H9 (cell line): ENCODE results near the gene PCDHB9. TPM values are rescaled to one million over a fixed set of nuclear protein-coding genes. Genes with fewer than 3 reads are reported as not detected.
"Not testable (repeated sequence)": the region's sequence is repeated elsewhere in the genome, so short reads cannot be mapped to it uniquely, and the experiment has no call there.

Source experiments
- DNase-seq: peaks from one replicate; pipeline ENCODE4 v3.0.0-alpha.2; 2017
- H2AFZ ChIP-seq: one replicate; pipeline ENCODE4 v1.6.1; 2013; ENCODE audit warnings: mild to moderate bottlenecking, low read length, control low read depth, moderate library complexity
- H2AK5ac ChIP-seq: 2 replicates; pipeline ENCODE4 v1.6.1; 2013; ENCODE audit warnings: low read length, control low read depth, mixed read lengths; ENCODE audit not compliant: insufficient read length
- H2BK120ac ChIP-seq: one replicate; pipeline ENCODE4 v1.6.1; 2013; ENCODE audit warnings: low read depth, mild to moderate bottlenecking, low read length, control low read depth, inconsistent platforms; ENCODE audit not compliant: poor library complexity, severe bottlenecking
- H2BK12ac ChIP-seq: 2 replicates; pipeline ENCODE4 v1.6.1; 2013; ENCODE audit warnings: low read length, control low read depth, mixed read lengths, low read depth; ENCODE audit not compliant: insufficient read length
- H2BK15ac ChIP-seq: 2 replicates; pipeline ENCODE4 v1.6.1; 2013; ENCODE audit warnings: low read depth, low read length, control low read depth
- H2BK20ac ChIP-seq: one replicate; pipeline ENCODE4 v1.6.1; 2013; ENCODE audit warnings: low read depth, mild to moderate bottlenecking, low read length, control low read depth, inconsistent platforms; ENCODE audit not compliant: poor library complexity, severe bottlenecking
- H2BK5ac ChIP-seq: 2 replicates; pipeline ENCODE4 v1.6.1; 2013; ENCODE audit warnings: low read length, control low read depth, mixed read lengths; ENCODE audit not compliant: insufficient read length
- H3K14ac ChIP-seq: 2 replicates; pipeline ENCODE4 v1.6.1; 2013; ENCODE audit warnings: low read length, control low read depth; ENCODE audit not compliant: insufficient read depth
- H3K18ac ChIP-seq: 2 replicates; pipeline ENCODE4 v1.6.1; 2013; ENCODE audit warnings: low read depth, mild to moderate bottlenecking, mixed read lengths, low read length, control low read depth; ENCODE audit not compliant: insufficient read length
- H3K23ac ChIP-seq: 2 replicates; pipeline ENCODE4 v1.6.1; 2013; ENCODE audit warnings: low read length, control low read depth, mixed read lengths, low read depth; ENCODE audit not compliant: insufficient read length
- H3K23me2 ChIP-seq: 2 replicates; pipeline ENCODE4 v1.6.1; 2013; ENCODE audit warnings: low read depth, mild to moderate bottlenecking, mixed read lengths, low read length, control low read depth; ENCODE audit not compliant: insufficient read length, poor library complexity, severe bottlenecking
- H3K27ac ChIP-seq: 2 replicates; pipeline ENCODE4 v1.5.1; 2013; ENCODE audit warnings: low read length, control low read depth, mixed read lengths, low read depth; ENCODE audit not compliant: insufficient read length
- H3K27me3 ChIP-seq: 2 replicates; pipeline ENCODE4 v1.6.1; 2013; ENCODE audit warnings: low read length, control low read depth, inconsistent platforms; ENCODE audit not compliant: insufficient read depth
- H3K4ac ChIP-seq: 2 replicates; pipeline ENCODE4 v1.6.1; 2013; ENCODE audit warnings: low read depth, mild to moderate bottlenecking, control low read depth, inconsistent platforms, low read length, moderate library complexity
- H3K4me1 ChIP-seq: 2 replicates; pipeline ENCODE4 v1.6.1; 2013; ENCODE audit warnings: low read length, control low read depth, inconsistent platforms; ENCODE audit not compliant: insufficient read depth
- H3K4me2 ChIP-seq: 2 replicates; pipeline ENCODE4 v1.6.1; 2013; ENCODE audit warnings: low read length, control low read depth, mixed read lengths; ENCODE audit not compliant: insufficient read length, insufficient read depth
- H3K56ac ChIP-seq: 2 replicates; pipeline ENCODE4 v1.6.1; 2013; ENCODE audit warnings: low read depth, mild to moderate bottlenecking, mixed read lengths, low read length, control low read depth; ENCODE audit not compliant: insufficient read length
- H3K79me1 ChIP-seq: 2 replicates; pipeline ENCODE4 v1.6.1; 2013; ENCODE audit warnings: low read depth, mild to moderate bottlenecking, moderate library complexity, low read length, control low read depth, inconsistent platforms; ENCODE audit not compliant: insufficient read depth, poor library complexity, severe bottlenecking
- H3K79me2 ChIP-seq: 2 replicates; pipeline ENCODE4 v1.6.1; 2013; ENCODE audit warnings: low read length, control low read depth, inconsistent platforms; ENCODE audit not compliant: insufficient read depth
- H3K9ac ChIP-seq: 2 replicates; pipeline ENCODE4 v1.6.1; 2013; ENCODE audit warnings: low read length, control low read depth, mixed read lengths; ENCODE audit not compliant: insufficient read length; ENCODE audit errors: extremely low read depth
- H3K9me3 ChIP-seq: one replicate; pipeline ENCODE4 v1.6.1; 2013; ENCODE audit warnings: low read depth, low read length, inconsistent platforms; ENCODE audit not compliant: control insufficient read depth
- H3T11ph ChIP-seq: one replicate; pipeline ENCODE4 v1.6.1; 2013; ENCODE audit warnings: mild to moderate bottlenecking, low read length, control low read depth, inconsistent platforms
- H4K20me1 ChIP-seq: one replicate; pipeline ENCODE4 v1.6.1; 2013; ENCODE audit not compliant: control insufficient read depth, insufficient read length, insufficient read depth
- H4K5ac ChIP-seq: 2 replicates; pipeline ENCODE4 v1.6.1; 2013; ENCODE audit warnings: low read depth, mild to moderate bottlenecking, mixed read lengths, low read length, control low read depth; ENCODE audit not compliant: insufficient read length
- H4K8ac ChIP-seq: replicated peaks from 2 replicates; pipeline ENCODE4 v1.6.1; 2013; ENCODE audit warnings: low read length, control low read depth, mixed read lengths, low read depth; ENCODE audit not compliant: insufficient read length
- H4K91ac ChIP-seq: 2 replicates; pipeline ENCODE4 v1.6.1; 2013; ENCODE audit warnings: low read depth, mild to moderate bottlenecking, moderate library complexity, mixed read lengths, low read length, control low read depth; ENCODE audit not compliant: insufficient read length
- H3K27ac Mint-ChIP-seq, 3 experiments: 2 replicates in 2 of 3; 3 replicates in 1 of 3; pipeline ENCODE4 v1.8.0; 2020 to 2021; ENCODE audit warnings: mixed read lengths in 3 of 3, mild to moderate bottlenecking in 1 of 3, moderate library complexity in 1 of 3
- H3K27me3 Mint-ChIP-seq: 2 replicates; pipeline ENCODE4 v1.8.0; 2021; ENCODE audit warnings: low read depth, mild to moderate bottlenecking, moderate library complexity, mixed read lengths
- H3K36me3 Mint-ChIP-seq, 3 experiments: 2 replicates in 2 of 3; 3 replicates in 1 of 3; pipeline ENCODE4 v1.8.0; 2020 to 2021; ENCODE audit warnings: low read depth in 3 of 3, mixed read lengths in 3 of 3; ENCODE audit not compliant: insufficient read depth in 1 of 3
- H3K4me1 Mint-ChIP-seq, 2 experiments: 2 replicates each; pipeline ENCODE4 v1.8.0; 2020; ENCODE audit warnings: mixed read lengths in 2 of 2
- H3K4me3 Mint-ChIP-seq, 2 experiments: 2 replicates in 1 of 2; 3 replicates in 1 of 2; pipeline ENCODE4 v1.8.0; 2020 to 2021; ENCODE audit warnings: mild to moderate bottlenecking in 2 of 2, mixed read lengths in 2 of 2, moderate library complexity in 1 of 2
- H3K9me3 Mint-ChIP-seq, 2 experiments: 2 replicates in 1 of 2; 3 replicates in 1 of 2; pipeline ENCODE4 v1.8.0; 2020; ENCODE audit warnings: mild to moderate bottlenecking in 2 of 2, mixed read lengths in 2 of 2, moderate library complexity in 1 of 2
- WGBS: extraction: QIAGEN DNeasy Blood & Tissue Kit; methylation state at CpG from one replicate; pipeline ENCODE4 v1.1.7; 2013; ENCODE audit warnings: missing lambda C conversion rate, low lambda C conversion rate, mixed read lengths; ENCODE audit not compliant: insufficient read length; ENCODE audit errors: extremely low coverage; 5-methylcytosine and 5-hydroxymethylcytosine counted together
- total RNA-seq: library from RNA; stranded (reverse); gene quantifications from 2 replicates; pipeline ENCODE4 v1.2.1, GENCODE V29; 2021

The PCDHB9 gene
- total RNA-seq, 1 experiment from 2014 or later = 2.6 TPM

GRCh38 chr5:141225421-141225820 lies 38.5 kb downstream of the PCDHB9 start:
- Mint-ChIP-seq H3K9me3 (peaks cover 14 to 34% of the 10 kb centered on the region in 2 experiments), H3K4me1 (peaks cover 12 to 19% of the 10 kb centered on the region in 2 experiments)
- not testable (repeated sequence) for H3K23me2 ChIP-seq, H3K14ac ChIP-seq, H4K8ac ChIP-seq, H3K27me3 Mint-ChIP-seq, H3K79me1 ChIP-seq, H3K27ac ChIP-seq, H2BK5ac ChIP-seq, H3K18ac ChIP-seq, H2BK120ac ChIP-seq, H3K4me3 Mint-ChIP-seq, H3K4me2 ChIP-seq, H2AFZ ChIP-seq, H3K36me3 Mint-ChIP-seq, H3K56ac ChIP-seq, H3K23ac ChIP-seq, H3K4ac ChIP-seq, H3K27ac Mint-ChIP-seq, H2AK5ac ChIP-seq, H3T11ph ChIP-seq, H3K79me2 ChIP-seq, H2BK15ac ChIP-seq, H4K20me1 ChIP-seq, H2BK12ac ChIP-seq, H4K5ac ChIP-seq, DNase-seq, H3K4me1 ChIP-seq, H3K9ac ChIP-seq, H3K27me3 ChIP-seq, H4K91ac ChIP-seq, H2BK20ac ChIP-seq, H3K9me3 ChIP-seq
- WGBS = no CpG with 5 or more reads among the region's 30 CpGs
